HG02610 (cell line): ENCODE data around the gene DYDC1.
A peak's percentile ranks its signal among the peaks of the same experiment; 100 is the strongest.
"Not testable (repeated sequence)": the region's sequence is repeated elsewhere in the genome, so short reads cannot be mapped to it uniquely, and the experiment has no call there.

Source experiments
- ATAC-seq: cut with Tn5 transposase; IDR thresholded peaks from one replicate; pipeline ENCODE4 v1.9.1; 2021; ENCODE audit warnings: mild to moderate bottlenecking, moderate library complexity; ENCODE audit not compliant: unreplicated experiment

Gene DYDC1

GRCh38 chr10:80356563-80356988 lies at the start of gene DYDC1, which contains the start of gene DYDC2:
Gene DYDC1 (minus strand): TSS chr10:80356755. CDS start chr10:80352601, 4,154 bp downstream.
Gene DYDC2 (plus strand): TSS chr10:80356781. CDS start chr10:80362444, 5,663 bp downstream.
- ATAC-seq: peak; percentile 72

GRCh38 chr10:80406204-80406603 lies 49.6 kb upstream of the DYDC1 start:
- ATAC-seq: no peak

- ATAC-seq: no peak
Observed at GRCh38 chr10:80405626-80406025, 49.1 kb upstream of the DYDC1 start.

GRCh38 chr10:80405035-80405434 lies 48.5 kb upstream of the DYDC1 start:
- ATAC-seq: no peak

GRCh38 chr10:80400136-80400804 lies 43.7 kb upstream of the DYDC1 start:
- no peak for ATAC-seq

GRCh38 chr10:80397014-80397413 lies 40.5 kb upstream of the DYDC1 start:
- ATAC-seq: no peak

- ATAC-seq: no peak
Observed at GRCh38 chr10:80394358-80394916, 37.9 kb upstream of the DYDC1 start.

- ATAC-seq: no peak
Observed at GRCh38 chr10:80392250-80392649, 35.7 kb upstream of the DYDC1 start.

- no peak for ATAC-seq
Observed at GRCh38 chr10:80390740-80391139, 34.2 kb upstream of the DYDC1 start.

GRCh38 chr10:80382989-80383388 lies 26.4 kb upstream of the DYDC1 start:
- no peak for ATAC-seq

GRCh38 chr10:80380185-80380584 lies 23.6 kb upstream of the DYDC1 start:
- ATAC-seq: no peak

- ATAC-seq: no peak
Observed at GRCh38 chr10:80379701-80380100, 23.1 kb upstream of the DYDC1 start.

- no peak for ATAC-seq
Observed at GRCh38 chr10:80373502-80373901, 16.9 kb upstream of the DYDC1 start.

GRCh38 chr10:80372675-80373074 lies 16.1 kb upstream of the DYDC1 start:
- no peak for ATAC-seq

- ATAC-seq: no peak
Observed at GRCh38 chr10:80371467-80371866, 14.9 kb upstream of the DYDC1 start.

- no peak for ATAC-seq
Observed at GRCh38 chr10:80365510-80365909, 9.0 kb upstream of the DYDC1 start.

- ATAC-seq: no peak
Observed at GRCh38 chr10:80359644-80360043, 3.1 kb upstream of the DYDC1 start.

- not testable (repeated sequence) for ATAC-seq
Observed at GRCh38 chr10:80358925-80359324, 2.4 kb upstream of the DYDC1 start.

GRCh38 chr10:80357851-80358125 lies 1.2 kb upstream of the DYDC1 start:
- ATAC-seq: no peak

GRCh38 chr10:80356989-80357850 lies 665 bp upstream of the DYDC1 start:
- no peak for ATAC-seq

GRCh38 chr10:80351220-80351619 lies 5.3 kb downstream of the DYDC1 start:
- ATAC-seq: no peak

GRCh38 chr10:80350251-80350650 lies 6.3 kb downstream of the DYDC1 start:
- no peak for ATAC-seq
